Stomach (tissue), 9 donors: ENCODE measurements around the gene D2HGDH. TPM values are rescaled to one million over a fixed set of nuclear protein-coding genes. Genes with fewer than 3 reads are reported as not detected.
A peak's percentile ranks its signal among the peaks of the same experiment; 100 is the strongest.

ENCODE experiments used
- DNase-seq, 2 donors: peaks; one replicate each; pipeline versions ENCODE4 v3.0.0 to v3.0.0-alpha.2; 2013 to 2019
- H3K27ac ChIP-seq, 5 donors: fragments of 200-600 bp in 4 of 5; sonication (generic) in 4 of 5; one replicate each; pipeline ENCODE4 v1.5.1; 2013 to 2019; ENCODE audit warnings: mild to moderate bottlenecking in 1 of 5, moderate library complexity in 1 of 5
- H3K27me3 ChIP-seq, 3 donors: fragments of 200-600 bp; sonication (generic); one replicate each; pipeline ENCODE4 v1.5.1; 2017 to 2019; ENCODE audit warnings: mixed run types in 1 of 3
- H3K36me3 ChIP-seq, 4 donors: fragments of 200-600 bp; sonication (generic); 1 replicate in 3 of 4; 2 replicates in 1 of 4; pipeline ENCODE4 v1.5.1; 2016 to 2019
- H3K4me1 ChIP-seq, 4 donors: fragments of 200-600 bp; sonication (generic); one replicate each; pipeline ENCODE4 v1.5.1; 2016 to 2019
- H3K4me3 ChIP-seq, 4 donors: fragments of 200-600 bp; sonication (generic) in 3 of 4; one replicate each; pipeline ENCODE4 v1.5.1; 2016 to 2019; ENCODE audit warnings: mild to moderate bottlenecking in 1 of 4
- H3K9me3 ChIP-seq, 4 donors: fragments of 200-600 bp; sonication (generic); one replicate each; pipeline ENCODE4 v1.5.1; 2016 to 2019
- CTCF ChIP-seq, 7 experiments: fragments of 450-650 bp in 4 of 7; fragments of 200-600 bp in 3 of 7; sonication (generic) in 3 of 7; IDR thresholded peaks; one replicate each; pipeline ENCODE4 v1.5.1; 2016 to 2019; ENCODE audit warnings: antibody characterized with exemption in 7 of 7, control low read depth in 2 of 7, mild to moderate bottlenecking in 1 of 7
- EP300 ChIP-seq: sonication (generic); formaldehyde crosslinking; IDR thresholded peaks from one replicate; pipeline ENCODE4 v1.6.1; 2017; ENCODE audit warnings: antibody characterized with exemption
- POLR2A ChIP-seq, 4 donors: fragments of 450-650 bp; IDR thresholded peaks; one replicate each; pipeline ENCODE4 v1.6.1; 2016; ENCODE audit warnings: antibody characterized with exemption in 4 of 4, control low read depth in 2 of 4, mild to moderate bottlenecking in 1 of 4, moderate library complexity in 1 of 4
- POLR2AphosphoS5 ChIP-seq, 3 donors: sonication (generic); formaldehyde crosslinking; IDR thresholded peaks; one replicate each; pipeline ENCODE4 v1.6.1; 2016; ENCODE audit warnings: antibody characterized with exemption in 3 of 3
- WGBS, 5 donors: extraction: QIAGEN DNeasy Blood & Tissue Kit in 3 of 5; methylation state at CpG; one replicate each; pipeline versions ENCODE4 v1.1.5 to v1.1.7; 2013 to 2018; 5-methylcytosine and 5-hydroxymethylcytosine counted together
- intact Hi-C: fragments of 100-400 bp; cut with DNase I; formaldehyde crosslinking; loops from one replicate; pipeline ENCODE4 v1.15.1; 2023; ENCODE audit warnings: low total_unique reads
- polyA plus RNA-seq, 3 donors: library from polyadenylated mRNA; stranded (reverse); fragments of 200-250 nt; gene quantifications; one replicate each; pipeline ENCODE4 v1.2.3, GENCODE V29; 2013
- total RNA-seq, 5 donors: library from RNA; depleted of rRNA; stranded (reverse); fragments of >200 nt; gene quantifications; one replicate each; pipeline versions ENCODE4 v1.1.0 to v1.2.3, GENCODE V29; 2014 to 2016
- donor health status: healthy with polysubstance abuse.
- donor health status: Bipolar disorder and iron deficiency.
- donor health status: healthy.

D2HGDH gene
- total and polyA plus RNA-seq, 8 donors: 17.3 to 369 (median 27.9) TPM

- H3K27ac ChIP-seq: no peak overlapping the region
- H3K36me3 ChIP-seq: peaks cover 0 to 53% (median 34%) of the 10 kb centered on the region in 4 donors
- H3K9me3 ChIP-seq: peaks cover 0 to 4% (median 0%) of the 10 kb centered on the region in 4 donors
- H3K4me3 ChIP-seq: no peak overlapping the region
- peaks cover 0 to 8% (median 4%) of the 10 kb centered on the region in 4 donors for H3K4me1 ChIP-seq
- DNase-seq: peak in 1 of 2 donors; percentile 67
- intact Hi-C loops: no loop called here
- no peaks in the 10 kb centered on the region for H3K27me3 ChIP-seq
- TF ChIP-seq POLR2A (IDR thresholded peaks at IDR 0.05): no peak
- no peak for TF ChIP-seq EP300
- TF ChIP-seq CTCF (IDR thresholded peaks at IDR 0.05): no peak
- no peak for TF ChIP-seq POLR2AphosphoS5 (IDR thresholded peaks at IDR 0.05)
- WGBS, 5 donors: 86 to 90% (median 89%) methylated on average over 23 to 27 of the region's 27 CpGs
Observed at GRCh38 chr2:241764275-241765241, 30.1 kb downstream of the D2HGDH start.

GRCh38 chr2:241767464-241768250 lies 33.2 kb downstream of the D2HGDH start:
- Histone ChIP-seq H3K27me3 (peaks cover 0 to 21% (median 0%) of the 10 kb centered on the region in 3 donors), H3K9me3 (no peaks in the 10 kb centered on the region), H3K4me1 (peaks cover 0 to 18% (median 12%) of the 10 kb centered on the region in 4 donors), H3K27ac (no peak overlapping the region), H3K4me3 (no peak overlapping the region), H3K36me3 (peaks cover 0 to 34% (median 25%) of the 10 kb centered on the region in 4 donors)
- WGBS, 5 donors: 83 to 95% (median 89%) methylated on average over 21 to 37 of the region's 37 CpGs
- peak in 1 of 2 donors; percentile 3 for DNase-seq
- intact Hi-C loops: no loop called here
- TF ChIP-seq POLR2AphosphoS5 (IDR thresholded peaks at IDR 0.05) (no peak), CTCF (IDR thresholded peaks at IDR 0.05) (no peak), EP300 (no peak)

- intact Hi-C loops: no loop called here
- WGBS, 5 donors: 86 to 94% (median 89%) methylated on average over 27 to 29 of the region's 29 CpGs
- no peak overlapping the region for H3K27ac ChIP-seq
Observed at GRCh38 chr2:241768251-241768711, 33.9 kb downstream of the D2HGDH start.

More at GRCh38 chr2:241768251-241768711, 33.9 kb downstream of the D2HGDH start:
- Histone ChIP-seq H3K9me3 (no peaks in the 10 kb centered on the region), H3K4me3 (no peak overlapping the region), H3K36me3 (peaks cover 0 to 30% (median 23%) of the 10 kb centered on the region in 4 donors), H3K27me3 (peaks cover 0 to 28% (median 0%) of the 10 kb centered on the region in 3 donors), H3K4me1 (peaks cover 0 to 18% (median 14%) of the 10 kb centered on the region in 4 donors)
- peak in 1 of 2 donors; percentile 4 for DNase-seq
- no peak for TF ChIP-seq CTCF (IDR thresholded peaks at IDR 0.05)
- TF ChIP-seq EP300: no peak
- TF ChIP-seq POLR2AphosphoS5 (IDR thresholded peaks at IDR 0.05): no peak
